Left lung (tissue), 10 donors: Measurements from ENCODE around the gene PATE4. TPM values are rescaled to one million over a fixed set of nuclear protein-coding genes. Genes with fewer than 3 reads are reported as not detected.

Experiments
- ATAC-seq: fragments of 200-7000 bp; cut with Tn5 transposase; one replicate; pipeline ENCODE4 v1.9.1; 2020; ENCODE audit warnings: moderate library complexity
- DNase-seq, 4 donors: peaks; one replicate each; pipeline ENCODE4 v3.0.0-alpha.2; 2013 to 2020
- H3K27ac ChIP-seq, 2 donors: fragments of 200-600 bp; sonication (generic) in 1 of 2; one replicate each; pipeline versions ENCODE4 v1.5.0 to v1.8.0; 2020 to 2021
- H3K27me3 ChIP-seq, 2 donors: fragments of 200-600 bp; sonication (generic) in 1 of 2; one replicate each; pipeline versions ENCODE4 v1.5.0 to v1.8.0; 2020 to 2021
- H3K36me3 ChIP-seq, 2 donors: fragments of 200-600 bp; sonication (generic) in 1 of 2; one replicate each; pipeline versions ENCODE4 v1.5.0 to v1.8.0; 2020 to 2021
- H3K4me1 ChIP-seq, 2 donors: fragments of 200-600 bp; one replicate each; pipeline ENCODE4 v1.8.0; 2021
- H3K4me3 ChIP-seq, 2 donors: fragments of 200-600 bp; sonication (generic) in 1 of 2; one replicate each; pipeline versions ENCODE4 v1.5.0 to v1.8.0; 2020 to 2021; ENCODE audit warnings: mild to moderate bottlenecking in 1 of 2
- H3K9me3 ChIP-seq, 2 donors: fragments of 200-600 bp; sonication (generic) in 1 of 2; one replicate each; pipeline versions ENCODE4 v1.5.0 to v1.8.0; 2020 to 2021
- CTCF ChIP-seq, 2 donors: fragments of 200-600 bp; sonication (generic) in 1 of 2; IDR thresholded peaks; one replicate each; pipeline versions ENCODE4 v1.5.0 to v1.8.0; 2021; ENCODE audit warnings: antibody characterized with exemption in 2 of 2
- intact Hi-C, 2 donors: fragments of 100-400 bp; cut with DNase I; formaldehyde crosslinking; loops; one replicate each; pipeline versions ENCODE4 v1.11.2 to v1.14.2; 2022
- polyA plus RNA-seq, 6 donors: library from polyadenylated mRNA; unstranded; fragments of 120-200 nt; gene quantifications; one replicate each; pipeline ENCODE4 v1.2.1, GENCODE V29; 2013; ENCODE audit not compliant: insufficient read length in 6 of 6
- total RNA-seq, 2 donors: library from RNA; stranded (reverse); fragmentation: NEBNext Ultra II Directional; extraction: Animal tissue kit (Norgen Biotek cat#: 25700); gene quantifications; one replicate each; pipeline ENCODE4 v1.2.1, GENCODE V29; 2021
- donor health status: DM: no; HTN: yes; CAD: no.
- donor health status: DM: no; HTN: no; CAD: no.

Gene PATE4
- total and polyA plus RNA-seq, 8 donors: 0.17 to 0.24 (median 0.22) TPM; not detected in 4

DNA sequence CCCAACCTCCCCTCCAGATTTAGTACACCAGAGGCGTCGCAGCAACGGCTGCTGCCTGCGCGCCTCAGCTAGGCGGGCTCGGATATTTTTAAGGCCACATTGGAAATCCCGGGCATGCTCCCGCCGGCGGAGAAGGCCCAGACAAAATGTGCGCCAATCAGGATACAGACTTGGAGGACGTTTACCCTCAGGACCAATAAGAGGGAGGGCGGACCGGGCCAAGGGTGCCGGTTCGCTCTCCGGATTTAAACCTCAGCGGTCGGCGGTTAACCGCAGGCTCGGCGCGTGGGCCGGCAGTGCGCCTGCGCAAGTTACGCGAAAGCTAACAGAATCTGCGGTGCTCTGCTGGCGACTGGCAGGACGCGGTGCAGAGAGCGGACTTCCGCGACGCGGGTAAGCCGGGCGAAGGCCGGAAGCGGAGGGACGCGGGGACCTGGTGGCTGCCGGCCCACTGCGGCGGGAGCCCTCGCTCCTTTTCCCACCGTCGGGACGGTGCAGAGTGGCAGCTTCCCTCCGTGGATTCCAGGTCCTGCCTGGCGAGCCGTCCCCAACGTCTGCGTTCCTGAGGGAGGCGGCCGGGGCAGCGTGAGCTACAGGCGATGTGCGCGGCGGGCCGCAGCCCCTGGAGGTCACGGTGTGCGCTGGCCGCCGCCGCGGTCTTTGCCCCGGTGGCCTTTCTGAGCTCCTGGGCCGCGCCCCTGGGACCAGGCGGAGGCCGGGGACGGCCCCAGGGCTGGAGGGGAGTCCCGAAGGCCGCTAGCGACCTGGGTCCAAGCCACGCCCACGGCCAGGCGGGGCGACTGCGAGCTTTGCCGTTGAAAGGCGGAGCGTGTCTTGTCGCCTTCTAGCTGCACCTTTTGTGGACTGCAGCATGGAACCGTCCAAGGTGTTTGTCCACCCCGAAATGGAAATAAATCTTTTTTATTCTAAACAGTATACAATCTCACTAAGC lies 54.5 kb downstream of the PATE4 start, which contains the start of gene HYLS1:
Gene HYLS1 (plus strand): TSS at position 296 of the 952 bp plus-strand sequence. CDS start 11,701 bp downstream, outside the sequence.
- no peaks in the 10 kb centered on the region for H3K9me3 ChIP-seq
- intact Hi-C loops: no loop called here
- peaks cover 0 to 4% of the 10 kb centered on the region in 2 donors for H3K36me3 ChIP-seq
- peaks cover 5 to 22% of the 10 kb centered on the region in 2 donors for H3K4me1 ChIP-seq
- TF ChIP-seq CTCF (IDR thresholded peaks at IDR 0.05): peak in 1 of 2 donors; percentile 26
- peak within 1 kb of the TSS; percentile 65 to 74 for H3K4me3 ChIP-seq
- peak within 1 kb of the TSS; percentile 92 to 94 for H3K27ac ChIP-seq
- ATAC-seq (peak; percentile 97), DNase-seq (peak; percentile 87 to 98 (median 96))
- H3K27me3 ChIP-seq: no peaks in the 10 kb centered on the region

Other genes with a start within 250 kb of the PATE4 start
- 100 to 1,000 TPM; 153 to 200 TPM for gene STT3A, start 240.5 kb upstream of the PATE4 start, total RNA-seq
- 100 to 1,000 TPM; 153 to 210 (median 192) TPM for gene STT3A, start 240.5 kb upstream of the PATE4 start, polyA plus RNA-seq
- gene CHEK1, start 208.2 kb upstream of the PATE4 start, total RNA-seq: 10 to 100 TPM; 14.4 to 18.2 TPM
- gene CHEK1, start 208.2 kb upstream of the PATE4 start, polyA plus RNA-seq: 10 to 100 TPM; 18.0 to 31.4 (median 21.3) TPM
- gene ACRV1, start 152.5 kb upstream of the PATE4 start, total RNA-seq: not detected
- gene ACRV1, start 152.5 kb upstream of the PATE4 start, polyA plus RNA-seq: 1 to 10 TPM in 2 of 6 donors, under 1 TPM in 4; 0.84 to 1.5 (median 0.96) TPM
- gene PATE1, start 87.0 kb upstream of the PATE4 start, total RNA-seq: not detected
- gene PATE1, start 87.0 kb upstream of the PATE4 start, polyA plus RNA-seq: not detected
- gene PATE2, start 54.5 kb upstream of the PATE4 start, total RNA-seq: not detected
- under 1 TPM in 2 of 6 donors, not detected in 4; 0.07 to 0.10 TPM for gene PATE2, start 54.5 kb upstream of the PATE4 start, polyA plus RNA-seq
- gene PATE3, start 45.2 kb upstream of the PATE4 start, total RNA-seq: not detected
- gene PATE3, start 45.2 kb upstream of the PATE4 start, polyA plus RNA-seq: not detected
- gene HYLS1, start 54.4 kb downstream of the PATE4 start, total RNA-seq: 1 to 10 TPM; 3.4 to 4.9 TPM
- 10 to 100 TPM in 4 of 6 donors, 1 to 10 TPM in 2; 8.9 to 14.4 (median 10.1) TPM for gene HYLS1, start 54.4 kb downstream of the PATE4 start, polyA plus RNA-seq
- gene PUS3, start 69.9 kb downstream of the PATE4 start, total RNA-seq: 10 to 100 TPM in 1 of 2 donors, 1 to 10 TPM in 1; 8.7 to 12.6 TPM
- gene PUS3, start 69.9 kb downstream of the PATE4 start, polyA plus RNA-seq: 10 to 100 TPM; 13.5 to 19.1 (median 17.1) TPM
- gene DDX25, start 71.2 kb downstream of the PATE4 start, total RNA-seq: under 1 TPM in 1 of 2 donors, not detected in 1; 0.47 TPM
- 1 to 10 TPM; 1.1 to 2.5 (median 2.0) TPM for gene DDX25, start 71.2 kb downstream of the PATE4 start, polyA plus RNA-seq
- under 1 TPM in 1 of 2 donors, not detected in 1; 0.21 TPM for gene VSIG10L2, start 112.7 kb downstream of the PATE4 start, total RNA-seq
- gene VSIG10L2, start 112.7 kb downstream of the PATE4 start, polyA plus RNA-seq: under 1 TPM in 2 of 6 donors, not detected in 4; 0.03 to 0.20 TPM
- gene CDON, start 229.6 kb downstream of the PATE4 start, total RNA-seq: 10 to 100 TPM; 10.7 to 16.3 TPM
- 10 to 100 TPM in 4 of 6 donors, 1 to 10 TPM in 2; 8.6 to 13.0 (median 11.1) TPM for gene CDON, start 229.6 kb downstream of the PATE4 start, polyA plus RNA-seq